WTC11 (cell line): ENCODE measurements around the gene SLC29A3. TPM values are rescaled to one million over a fixed set of nuclear protein-coding genes. Genes with fewer than 3 reads are reported as not detected.

Experiments used
- ATAC-seq: fragments of 200-7000 bp; cut with Tn5 transposase; 2 replicates; pipeline ENCODE4 v1.10.0; 2021; ENCODE audit warnings: mild to moderate bottlenecking, moderate library complexity
- CTCF ChIA-PET: fragments of 300-600 bp; sonication (Branson Sonifier 250); formaldehyde crosslinking; loops from one replicate; lab custom pipeline; 2021; ENCODE audit warnings: antibody characterized with exemption; lab: Charles Lee
- POLR2A ChIA-PET: fragments of 350-600 bp; sonication (Branson Sonifier 250); formaldehyde crosslinking; loops from one replicate; lab custom pipeline; 2021; ENCODE audit warnings: antibody characterized with exemption; lab: Charles Lee
- DNase-seq: peaks from one replicate; pipeline ENCODE4 v3.0.0; 2021; ENCODE audit warnings: low spot score
- H3K27ac Mint-ChIP-seq: 2 replicates; pipeline ENCODE4 v1.8.0; 2021; ENCODE audit warnings: mixed read lengths
- H3K27me3 Mint-ChIP-seq: 2 replicates; pipeline ENCODE4 v1.8.0; 2021; ENCODE audit warnings: low read depth, mild to moderate bottlenecking, moderate library complexity, mixed read lengths
- H3K36me3 Mint-ChIP-seq: 2 replicates; pipeline ENCODE4 v1.8.0; 2021; ENCODE audit warnings: mixed read lengths
- H3K4me1 Mint-ChIP-seq: 2 replicates; pipeline ENCODE4 v1.8.0; 2022; ENCODE audit warnings: mixed read lengths
- H3K4me3 Mint-ChIP-seq: 2 replicates; pipeline ENCODE4 v1.8.0; 2021; ENCODE audit warnings: mild to moderate bottlenecking, moderate library complexity, mixed read lengths
- H3K9me3 Mint-ChIP-seq: 2 replicates; pipeline ENCODE4 v1.8.0; 2021; ENCODE audit warnings: mixed read lengths
- ATF2 ChIP-seq: sonication (generic); formaldehyde crosslinking; IDR thresholded peaks from 2 replicates; pipeline ENCODE4 v1.8.1; 2022; ENCODE audit warnings: low read depth, missing genetic modification reagents, borderline replicate concordance
- ATF3 ChIP-seq: sonication (generic); formaldehyde crosslinking; conservative IDR thresholded peaks from 2 replicates; pipeline ENCODE4 v1.8.1; 2022; ENCODE audit warnings: mild to moderate bottlenecking, missing genetic modification reagents
- CBFB ChIP-seq: sonication (generic); formaldehyde crosslinking; IDR thresholded peaks from 2 replicates; pipeline ENCODE4 v1.8.1; 2022; ENCODE audit warnings: mild to moderate bottlenecking, low read depth, missing genetic modification reagents
- CREB1 ChIP-seq: sonication (generic); formaldehyde crosslinking; IDR thresholded peaks from 2 replicates; pipeline ENCODE4 v1.8.0; 2023; ENCODE audit warnings: mild to moderate bottlenecking, missing genetic modification reagents
- CREM ChIP-seq: sonication (generic); formaldehyde crosslinking; IDR thresholded peaks from 2 replicates; pipeline ENCODE4 v1.8.1; 2022; ENCODE audit warnings: mild to moderate bottlenecking, missing genetic modification reagents, moderate library complexity
- CTCF ChIP-seq: fragments of 200-600 bp; IDR thresholded peaks from 2 replicates; pipeline ENCODE4 v1.8.0; 2022; ENCODE audit warnings: antibody characterized with exemption
- E2F1 ChIP-seq: sonication (generic); formaldehyde crosslinking; IDR thresholded peaks from 2 replicates; pipeline ENCODE4 v1.8.0; 2022; ENCODE audit warnings: mild to moderate bottlenecking, missing genetic modification reagents
- ETV6 ChIP-seq: sonication (generic); formaldehyde crosslinking; IDR thresholded peaks from 2 replicates; pipeline ENCODE4 v1.8.1; 2022; ENCODE audit warnings: mild to moderate bottlenecking, missing genetic modification reagents
- FOXP1 ChIP-seq: sonication (generic); formaldehyde crosslinking; IDR thresholded peaks from 2 replicates; pipeline ENCODE4 v1.8.0; 2022; ENCODE audit warnings: missing genetic modification reagents, mild to moderate bottlenecking, moderate library complexity, borderline replicate concordance
- MLX ChIP-seq: sonication (generic); formaldehyde crosslinking; IDR thresholded peaks from 2 replicates; pipeline ENCODE4 v1.8.1; 2023; ENCODE audit warnings: mild to moderate bottlenecking, missing genetic modification reagents, moderate library complexity
- MXD4 ChIP-seq: fragments of 250-450 bp; sonication (Bioruptor Pico); IDR thresholded peaks from 2 replicates; pipeline ENCODE4 v1.8.0; 2021; ENCODE audit warnings: mild to moderate bottlenecking, moderate library complexity, borderline replicate concordance
- NFYB ChIP-seq: sonication (generic); formaldehyde crosslinking; conservative IDR thresholded peaks from 2 replicates; pipeline ENCODE4 v1.8.0; 2022; ENCODE audit warnings: low read depth, missing genetic modification reagents
- NR3C1 ChIP-seq: sonication (generic); formaldehyde crosslinking; conservative IDR thresholded peaks from 2 replicates; pipeline ENCODE4 v1.8.1; 2023; ENCODE audit warnings: low read depth, mild to moderate bottlenecking, missing genetic modification reagents
- PREB ChIP-seq: sonication (generic); formaldehyde crosslinking; IDR thresholded peaks from 2 replicates; pipeline ENCODE4 v1.8.1; 2022; ENCODE audit warnings: mild to moderate bottlenecking, missing genetic modification reagents, moderate library complexity, borderline replicate concordance
- SP1 ChIP-seq: sonication (generic); formaldehyde crosslinking; conservative IDR thresholded peaks from 2 replicates; pipeline ENCODE4 v1.8.1; 2022; ENCODE audit warnings: missing genetic modification reagents
- TEAD1 ChIP-seq: sonication (generic); formaldehyde crosslinking; IDR thresholded peaks from 2 replicates; pipeline ENCODE4 v1.8.0; 2022; ENCODE audit warnings: mild to moderate bottlenecking, missing genetic modification reagents
- ZBTB43 ChIP-seq: sonication (generic); formaldehyde crosslinking; IDR thresholded peaks from 2 replicates; pipeline ENCODE4 v1.8.1; 2023; ENCODE audit warnings: mild to moderate bottlenecking, missing genetic modification reagents
- ZNF219 ChIP-seq: sonication (generic); formaldehyde crosslinking; IDR thresholded peaks from 2 replicates; pipeline ENCODE4 v1.8.0; 2023; ENCODE audit warnings: missing genetic modification reagents, mild to moderate bottlenecking, borderline replicate concordance
- ZNF281 ChIP-seq: sonication (generic); formaldehyde crosslinking; IDR thresholded peaks from 2 replicates; pipeline ENCODE4 v1.8.0; 2023; ENCODE audit warnings: mild to moderate bottlenecking, missing genetic modification reagents
- ZNF512 ChIP-seq: sonication (generic); formaldehyde crosslinking; IDR thresholded peaks from 2 replicates; pipeline ENCODE4 v1.8.1; 2022; ENCODE audit warnings: missing genetic modification reagents, borderline replicate concordance
- ZSCAN18 ChIP-seq: fragments of 250-450 bp; sonication (Bioruptor Pico); IDR thresholded peaks from 2 replicates; pipeline ENCODE4 v2.1.2; 2022; ENCODE audit warnings: mild to moderate bottlenecking, moderate library complexity
- total RNA-seq: library from RNA; stranded (reverse); gene quantifications from 3 replicates; pipeline ENCODE4 v1.2.3, GENCODE V29; 2021

SLC29A3 gene
- total RNA-seq, 1 experiment from 2014 or later, result 9.2 TPM

- TF ChIP-seq SP1 (CRISPR knock-in tag), result no peak
- no peak for TF ChIP-seq CBFB (CRISPR knock-in tag)
- no peak for TF ChIP-seq ATF2
- no peak for TF ChIP-seq CREB1 (CRISPR knock-in tag)
- no peak for TF ChIP-seq MLX (CRISPR knock-in tag)
- no peak for TF ChIP-seq ATF3 (CRISPR knock-in tag)
- TF ChIP-seq FOXP1 (CRISPR knock-in tag), result no peak
- TF ChIP-seq ZBTB43, result no peak
- no peak for TF ChIP-seq ZNF219 (CRISPR knock-in tag)
- no peak for TF ChIP-seq PREB (CRISPR knock-in tag)
- TF ChIP-seq ZNF512, result no peak
- no peak for TF ChIP-seq ZSCAN18 (CRISPR knock-in tag)
- TF ChIP-seq MXD4 (CRISPR knock-in tag), result no peak
- TF ChIP-seq ETV6 (CRISPR knock-in tag), result no peak
- TF ChIP-seq CREM, result no peak
- TF ChIP-seq, all 79 proteins: peak for 0
- H3K4me1 Mint-ChIP-seq, result peaks cover 38% of the 10 kb centered on the region
- peak overlapping the region; percentile 18; the same call in 1 of the 2 replicates for H3K27ac Mint-ChIP-seq
- DNase-seq, result no peak
- H3K36me3 Mint-ChIP-seq, result no peaks in the 10 kb centered on the region; the same call in none of the 2 replicates
- H3K9me3 Mint-ChIP-seq, result no peaks in the 10 kb centered on the region
- CTCF ChIA-PET, result interaction anchor here (1.1 to 2.8 kb wide), 8 partner anchors 18 to 372 kb away, joined by 3 to 36 read pairs (median 5); partner anchors contain the start of gene SLC29A3
- POLR2A ChIA-PET, result no interaction called here
- no peak; the same call in 1 of the 2 replicates for ATAC-seq
- H3K4me3 Mint-ChIP-seq, result no peak overlapping the region
- no peaks in the 10 kb centered on the region for H3K27me3 Mint-ChIP-seq
Measured at GRCh38 chr10:71336632-71337031, 17.6 kb downstream of the SLC29A3 start.

- ChIA-PET CTCF (interaction anchor here (0.6 to 2.7 kb wide), 9 partner anchors 18 to 371 kb away, joined by 3 to 36 read pairs (median 4); partner anchors contain the start of gene SLC29A3), POLR2A (no interaction called here)
- peaks cover 45% of the 10 kb centered on the region for H3K4me1 Mint-ChIP-seq
- no peak overlapping the region for H3K4me3 Mint-ChIP-seq
- peak; percentile 64 for ATAC-seq
- no peaks in the 10 kb centered on the region for H3K27me3 Mint-ChIP-seq
- peak overlapping the region; percentile 60; the same call in 1 of the 2 replicates for H3K27ac Mint-ChIP-seq
- no peak for DNase-seq
- H3K36me3 Mint-ChIP-seq, result no peaks in the 10 kb centered on the region; the same call in none of the 2 replicates
- H3K9me3 Mint-ChIP-seq, result no peaks in the 10 kb centered on the region
- no peak for TF ChIP-seq TEAD1 (CRISPR knock-in tag)
- TF ChIP-seq NFYB (CRISPR knock-in tag), result no peak
- no peak for TF ChIP-seq E2F1 (CRISPR knock-in tag)
- TF ChIP-seq NR3C1 (CRISPR knock-in tag), result no peak
- TF ChIP-seq ZNF281 (CRISPR knock-in tag), result no peak
- no peak for TF ChIP-seq CTCF
Measured at GRCh38 chr10:71337219-71337701, 18.2 kb downstream of the SLC29A3 start.
